Uterus (tissue), 4 donors: ENCODE measurements around the gene C4BPB. TPM values are rescaled to one million over a fixed set of nuclear protein-coding genes. Genes with fewer than 3 reads are reported as not detected.

ENCODE experiments used
- DNase-seq, 2 donors: peaks; one replicate each; pipeline ENCODE4 v3.0.0-alpha.2; 2019 to 2020
- H3K27ac ChIP-seq, 2 donors: fragments of 200-600 bp; sonication (generic); 1 replicate in 1 of 2; 2 replicates in 1 of 2; pipeline ENCODE4 v1.5.1; 2016 to 2018
- H3K27me3 ChIP-seq, 2 donors: fragments of 200-600 bp; sonication (generic); one replicate each; pipeline ENCODE4 v1.5.1; 2018 to 2019; ENCODE audit warnings: control low read depth in 1 of 2
- H3K36me3 ChIP-seq, 2 donors: fragments of 200-600 bp; sonication (generic); one replicate each; pipeline ENCODE4 v1.5.1; 2019; ENCODE audit warnings: control low read depth in 1 of 2
- H3K4me1 ChIP-seq, 2 donors: fragments of 200-600 bp; sonication (generic); one replicate each; pipeline ENCODE4 v1.5.1; 2018 to 2019; ENCODE audit warnings: control low read depth in 1 of 2
- H3K4me3 ChIP-seq, 2 donors: fragments of 200-600 bp; sonication (generic); 1 replicate in 1 of 2; 2 replicates in 1 of 2; pipeline ENCODE4 v1.5.1; 2018 to 2019; ENCODE audit warnings: mild to moderate bottlenecking in 1 of 2
- H3K9me3 ChIP-seq, 2 donors: fragments of 200-600 bp; sonication (generic); one replicate each; pipeline ENCODE4 v1.5.1; 2019; ENCODE audit warnings: control low read depth in 1 of 2
- CTCF ChIP-seq, 4 experiments: fragments of 200-600 bp in 2 of 4; fragments of 450-650 bp in 2 of 4; sonication (generic) in 2 of 4; IDR thresholded peaks; one replicate each; pipeline ENCODE4 v1.5.1; 2016 to 2019; ENCODE audit warnings: antibody characterized with exemption in 4 of 4, mild to moderate bottlenecking in 2 of 4, moderate library complexity in 1 of 4
- POLR2A ChIP-seq, 2 donors: fragments of 450-650 bp; IDR thresholded peaks; one replicate each; pipeline ENCODE4 v1.6.1; 2016; ENCODE audit warnings: antibody characterized with exemption in 2 of 2, mild to moderate bottlenecking in 1 of 2, moderate library complexity in 1 of 2
- intact Hi-C: fragments of 100-400 bp; cut with DNase I; formaldehyde crosslinking; loops from one replicate; pipeline ENCODE4 v1.15.1; 2023; ENCODE audit warnings: low total_unique reads
- total RNA-seq, 4 donors: library from RNA; depleted of rRNA in 3 of 4; stranded (reverse); fragments of >200 nt in 3 of 4; gene quantifications; one replicate each; pipeline versions ENCODE4 v1.1.0 to v1.2.4, GENCODE V29; 2014 to 2023
- donor health status: DM: yes; HTN: yes; CAD: no.

The C4BPB gene
- total RNA-seq, 4 donors from 2014 or later: not detected

- intact Hi-C loops: no loop called here
- no peaks in the 10 kb centered on the region for H3K4me1 ChIP-seq
- H3K27me3 ChIP-seq: no peaks in the 10 kb centered on the region
- no peaks in the 10 kb centered on the region for H3K36me3 ChIP-seq
- H3K27ac ChIP-seq: no peak overlapping the region
- H3K4me3 ChIP-seq: no peak overlapping the region
- no peaks in the 10 kb centered on the region for H3K9me3 ChIP-seq
- no peak for DNase-seq
- TF ChIP-seq POLR2A (IDR thresholded peaks at IDR 0.05): no peak
- TF ChIP-seq CTCF (IDR thresholded peaks at IDR 0.05): no peak
Measured at GRCh38 chr1:207055386-207056001, 33.2 kb upstream of the C4BPB start.

- TF ChIP-seq CTCF (IDR thresholded peaks at IDR 0.05): no peak
- TF ChIP-seq POLR2A (IDR thresholded peaks at IDR 0.05): no peak
- intact Hi-C loops: no loop called here
- no peaks in the 10 kb centered on the region for H3K27me3 ChIP-seq
- H3K9me3 ChIP-seq: no peaks in the 10 kb centered on the region
- H3K36me3 ChIP-seq: no peaks in the 10 kb centered on the region
- DNase-seq: no peak
- H3K4me1 ChIP-seq: no peaks in the 10 kb centered on the region
- no peak overlapping the region for H3K27ac ChIP-seq
- no peak overlapping the region for H3K4me3 ChIP-seq
Measured at GRCh38 chr1:207056673-207057072, 32.0 kb upstream of the C4BPB start.

DNA sequence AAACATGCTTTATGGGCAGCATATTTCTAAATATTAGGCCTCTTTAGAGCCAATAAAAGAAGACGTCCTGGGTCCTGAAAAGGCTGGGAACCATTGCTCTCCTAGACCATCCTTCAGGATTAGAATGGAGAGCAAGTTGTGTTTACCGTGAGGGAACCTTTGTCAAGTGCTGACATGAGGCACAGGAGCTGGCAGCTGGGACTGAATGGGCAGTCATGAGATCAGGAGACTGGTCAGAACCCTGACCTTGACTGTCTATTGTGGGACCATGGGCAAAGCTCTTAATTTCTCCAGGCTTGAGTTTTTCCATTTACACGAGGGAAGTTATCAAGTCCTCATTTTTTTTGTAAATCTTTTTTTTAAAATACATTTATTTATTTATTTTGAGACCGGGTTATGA lies 30.4 kb upstream of the C4BPB start:
- no peak overlapping the region for H3K27ac ChIP-seq
- H3K9me3 ChIP-seq: no peaks in the 10 kb centered on the region
- TF ChIP-seq CTCF (IDR thresholded peaks at IDR 0.05) (no peak), POLR2A (IDR thresholded peaks at IDR 0.05) (no peak)
- no peaks in the 10 kb centered on the region for H3K27me3 ChIP-seq
- no peaks in the 10 kb centered on the region for H3K4me1 ChIP-seq
- intact Hi-C loops: no loop called here
- DNase-seq: no peak
- H3K36me3 ChIP-seq: no peaks in the 10 kb centered on the region
- H3K4me3 ChIP-seq: no peak overlapping the region

GRCh38 chr1:207058878-207059867 lies 29.5 kb upstream of the C4BPB start:
- no peaks in the 10 kb centered on the region for H3K4me1 ChIP-seq
- TF ChIP-seq CTCF (IDR thresholded peaks at IDR 0.05): no peak
- no peak for TF ChIP-seq POLR2A (IDR thresholded peaks at IDR 0.05)
- no peak overlapping the region for H3K27ac ChIP-seq
- no peak overlapping the region for H3K4me3 ChIP-seq
- intact Hi-C loops: no loop called here
- no peaks in the 10 kb centered on the region for H3K27me3 ChIP-seq
- no peaks in the 10 kb centered on the region for H3K9me3 ChIP-seq
- no peaks in the 10 kb centered on the region for H3K36me3 ChIP-seq
- no peak for DNase-seq

GRCh38 chr1:207059881-207060280 lies 28.8 kb upstream of the C4BPB start:
- DNase-seq: no peak
- TF ChIP-seq CTCF (IDR thresholded peaks at IDR 0.05): no peak
- TF ChIP-seq POLR2A (IDR thresholded peaks at IDR 0.05): no peak
- Histone ChIP-seq H3K9me3 (no peaks in the 10 kb centered on the region), H3K27me3 (no peaks in the 10 kb centered on the region), H3K27ac (no peak overlapping the region), H3K4me3 (no peak overlapping the region), H3K4me1 (no peaks in the 10 kb centered on the region), H3K36me3 (no peaks in the 10 kb centered on the region)
- intact Hi-C loops: no loop called here
